Left lobe of liver (tissue), 2 donors: ENCODE results near the gene SLC6A8. TPM values are rescaled to one million over a fixed set of nuclear protein-coding genes. Genes with fewer than 3 reads are reported as not detected.
"Not testable (repeated sequence)": the region's sequence is repeated elsewhere in the genome, so short reads cannot be mapped to it uniquely, and the experiment has no call there.

ENCODE experiments used
- ATAC-seq: fragments of 200-7000 bp; cut with Tn5 transposase; one replicate; pipeline ENCODE4 v1.9.1; 2020; ENCODE audit warnings: mild to moderate bottlenecking, moderate library complexity
- DNase-seq: peaks from one replicate; pipeline ENCODE4 v3.0.0-alpha.2; 2020; ENCODE audit warnings: low spot score
- total RNA-seq: library from RNA; stranded (reverse); gene quantifications from one replicate; pipeline ENCODE4 v1.2.1, GENCODE V29; 2021
- donor health status: DM: no; HTN: no; CAD: no; lungs with moderate emphysema.
- donor health status: DM: no; HTN: yes; CAD: no.

The SLC6A8 gene
- total RNA-seq, 1 donor from 2014 or later: 3.2 TPM

DNA sequence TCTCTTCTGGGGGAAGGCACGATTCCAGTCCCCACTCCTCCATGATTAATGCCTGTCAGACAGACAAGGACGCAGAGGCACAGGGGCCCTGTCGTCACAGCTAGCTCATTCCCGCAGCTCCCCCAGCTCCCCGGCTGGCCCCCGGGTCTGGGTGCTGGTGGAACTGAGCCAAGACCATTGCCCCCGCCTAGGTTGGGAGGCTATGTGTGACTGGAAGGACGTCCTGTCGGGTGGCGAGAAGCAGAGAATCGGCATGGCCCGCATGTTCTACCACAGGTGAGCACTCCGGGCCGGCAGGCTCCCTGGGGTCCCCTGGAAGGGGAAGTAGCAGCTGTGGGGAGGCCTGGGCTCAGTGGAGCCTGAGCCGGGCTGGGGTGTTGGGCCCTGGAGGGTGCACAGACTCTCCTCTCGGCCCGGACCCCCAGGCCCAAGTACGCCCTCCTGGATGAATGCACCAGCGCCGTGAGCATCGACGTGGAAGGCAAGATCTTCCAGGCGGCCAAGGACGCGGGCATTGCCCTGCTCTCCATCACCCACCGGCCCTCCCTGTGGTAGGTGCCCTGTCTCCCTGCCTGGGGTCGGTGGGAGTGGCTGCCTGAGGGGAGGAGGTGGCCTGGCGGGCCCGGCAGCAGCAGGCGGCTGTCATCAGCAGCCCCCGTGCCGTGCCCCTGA is 55.2 kb downstream of the SLC6A8 start:
- not testable (repeated sequence) for ATAC-seq, DNase-seq

DNA sequence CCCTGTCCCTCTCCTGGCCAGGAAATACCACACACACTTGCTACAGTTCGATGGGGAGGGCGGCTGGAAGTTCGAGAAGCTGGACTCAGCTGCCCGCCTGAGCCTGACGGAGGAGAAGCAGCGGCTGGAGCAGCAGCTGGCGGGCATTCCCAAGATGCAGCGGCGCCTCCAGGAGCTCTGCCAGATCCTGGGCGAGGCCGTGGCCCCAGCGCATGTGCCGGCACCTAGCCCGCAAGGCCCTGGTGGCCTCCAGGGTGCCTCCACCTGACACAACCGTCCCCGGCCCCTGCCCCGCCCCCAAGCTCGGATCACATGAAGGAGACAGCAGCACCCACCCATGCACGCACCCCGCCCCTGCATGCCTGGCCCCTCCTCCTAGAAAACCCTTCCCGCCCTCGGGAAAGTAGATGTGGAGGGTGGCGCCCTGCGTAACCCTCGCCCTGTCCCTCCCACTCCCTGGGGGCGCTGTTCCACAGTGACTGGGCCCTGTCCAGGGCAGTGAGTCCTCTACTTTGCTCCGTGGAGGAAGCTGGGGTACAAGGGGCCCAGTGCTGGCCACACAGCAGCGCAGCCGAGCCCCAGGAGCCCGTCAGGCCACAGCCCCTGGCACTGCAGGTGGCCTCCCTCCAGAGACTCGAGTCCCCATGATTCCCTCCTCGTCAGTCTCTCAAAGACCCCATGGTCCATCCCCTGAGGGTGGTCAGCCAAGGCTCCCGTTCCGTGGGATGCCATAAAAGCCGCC is 55.9 kb downstream of the SLC6A8 start:
- not testable (repeated sequence) for DNase-seq, ATAC-seq

DNA sequence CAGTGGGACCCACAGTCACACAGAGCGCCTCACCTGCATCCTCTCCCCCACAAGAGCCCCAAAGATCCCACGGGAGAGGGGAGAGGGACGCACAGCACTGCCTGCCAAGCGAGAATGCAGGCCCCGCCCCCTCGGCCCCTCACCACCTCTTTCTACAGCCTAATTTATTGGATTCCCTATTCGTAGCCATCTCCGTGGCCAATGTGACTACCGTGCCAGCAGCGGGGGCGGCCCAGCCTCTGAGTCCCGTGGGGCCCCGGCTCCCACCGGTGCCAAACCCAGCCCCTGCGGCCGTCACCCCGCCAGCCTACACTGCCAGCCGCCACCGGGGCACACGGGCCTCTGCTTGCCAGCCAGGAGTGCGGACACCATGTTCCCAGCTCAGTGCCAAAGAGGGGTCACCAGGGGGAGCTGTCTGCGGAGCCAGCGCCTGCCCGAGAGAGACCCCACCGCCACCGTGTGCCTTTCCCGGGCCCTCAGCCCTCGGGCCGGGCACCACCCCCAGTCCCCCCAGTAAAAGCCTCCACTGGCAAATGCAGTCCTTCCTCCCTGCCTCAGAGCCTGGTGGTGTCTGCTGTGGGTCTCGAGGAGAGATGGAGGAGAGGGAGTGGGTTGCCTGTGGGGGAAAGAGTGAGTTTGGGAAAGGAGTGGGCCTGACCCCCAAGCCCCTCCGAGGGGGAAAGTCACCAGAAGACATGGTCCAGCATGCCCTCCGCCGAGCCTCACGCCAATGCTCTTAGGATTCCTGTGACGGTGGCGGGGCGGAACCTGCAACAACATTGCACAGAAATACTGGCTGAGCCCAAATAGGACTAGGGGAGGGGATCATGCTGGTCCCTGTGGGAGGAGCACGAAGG is 56.7 kb downstream of the SLC6A8 start:
- ATAC-seq: no peak

DNA sequence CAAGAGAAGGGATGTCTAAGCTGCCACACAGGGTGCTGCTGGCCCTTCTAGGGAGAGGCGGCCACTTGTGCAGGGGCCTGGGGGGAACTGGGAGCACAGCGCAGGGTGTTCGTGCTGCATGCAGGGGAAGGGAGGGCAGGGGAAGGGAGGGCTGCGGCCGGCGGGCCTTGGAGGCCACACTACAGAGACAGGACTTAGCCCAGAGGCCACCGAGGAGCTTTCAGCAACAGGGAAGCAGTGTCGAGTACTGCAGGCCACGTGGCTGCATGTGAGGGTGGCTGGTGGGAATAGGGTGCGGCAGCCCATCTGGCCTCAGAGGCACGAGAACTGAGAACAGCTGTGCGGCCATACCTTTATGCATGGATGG is 57.3 kb downstream of the SLC6A8 start:
- ATAC-seq, DNase-seq: not testable (repeated sequence)

More for the DNA sequence above, 56.7 kb downstream of the SLC6A8 start:
- no peak for DNase-seq

Other genes starting within 250 kb of the SLC6A8 start
- 0.23 TPM for gene TREX2, start 241.9 kb upstream of the SLC6A8 start, total RNA-seq
- gene HAUS7, start 217.3 kb upstream of the SLC6A8 start, total RNA-seq: 11.2 TPM
- 88.4 TPM for gene BGN, start 192.9 kb upstream of the SLC6A8 start, total RNA-seq
- not detected for gene ATP2B3, start 170.3 kb upstream of the SLC6A8 start, total RNA-seq
- gene CCNQ, start 88.8 kb upstream of the SLC6A8 start, total RNA-seq: 8.7 TPM
- gene DUSP9, start 40.7 kb upstream of the SLC6A8 start, total RNA-seq: 0.60 TPM
- gene PNCK, start 14.1 kb upstream of the SLC6A8 start, total RNA-seq: not detected
- gene BCAP31, start 36.5 kb downstream of the SLC6A8 start, total RNA-seq: 108 TPM
- gene ABCD1, start 36.9 kb downstream of the SLC6A8 start, total RNA-seq: 13.4 TPM
- gene PLXNB3, start 76.3 kb downstream of the SLC6A8 start, total RNA-seq: 1.4 TPM
- not detected for gene SRPK3, start 93.1 kb downstream of the SLC6A8 start, total RNA-seq
- gene IDH3G, start 106.4 kb downstream of the SLC6A8 start, total RNA-seq: 25.4 TPM
- gene SSR4, start 106.7 kb downstream of the SLC6A8 start, total RNA-seq: 211 TPM
- 0.91 TPM for gene PDZD4, start 142.6 kb downstream of the SLC6A8 start, total RNA-seq
- gene L1CAM, start 198.2 kb downstream of the SLC6A8 start, total RNA-seq: 0.88 TPM
- gene AVPR2, start 216.7 kb downstream of the SLC6A8 start, total RNA-seq: not detected
- 8.1 TPM for gene ARHGAP4, start 238.3 kb downstream of the SLC6A8 start, total RNA-seq
- 38.0 TPM for gene NAA10, start 247.1 kb downstream of the SLC6A8 start, total RNA-seq